ENCODE measurements around the gene FOXN3.
A peak's percentile ranks its signal among the peaks of the same experiment; 100 is the strongest.

DNA sequence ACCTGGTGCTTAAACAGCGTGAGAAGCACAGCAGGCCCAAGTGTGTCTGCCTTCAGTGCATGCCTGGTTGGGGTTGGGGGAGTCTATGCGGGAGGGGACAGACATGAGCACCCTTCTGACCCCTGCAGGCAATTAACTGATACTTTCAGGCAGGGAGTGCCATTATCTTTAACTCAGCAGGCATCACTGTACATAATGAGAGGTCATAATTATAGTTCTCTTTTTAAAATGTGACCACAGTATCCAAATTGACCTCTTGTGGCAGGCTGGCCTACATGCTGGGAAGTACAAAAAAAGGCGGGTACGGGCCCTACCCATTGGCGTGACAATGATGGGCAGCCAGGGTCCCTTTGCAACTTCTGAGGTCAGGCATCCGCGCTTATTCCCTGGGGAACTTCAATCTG, 209.1 kb downstream of the FOXN3 start:
- TF ChIP-seq POLR2AphosphoS5 (IDR thresholded peaks at IDR 0.05; ENCODE audit: low read depth) (no peak), CREB1 (CRISPR knock-in tag; IDR thresholded peaks at IDR 0.05; ENCODE audit: low read depth) (no peak), EZH2phosphoT487 (IDR thresholded peaks at IDR 0.05; ENCODE audit: unreplicated experiment) (no peak), EZH2 (IDR thresholded peaks at IDR 0.05; ENCODE audit: low read depth, unreplicated experiment) (no peak), ZNF331 (CRISPR knock-in tag; IDR thresholded peaks at IDR 0.05; ENCODE audit: low read depth) (no peak), ZNF114 (CRISPR knock-in tag; IDR thresholded peaks at IDR 0.05) (no peak), JUNB (IDR thresholded peaks at IDR 0.05; ENCODE audit: unreplicated experiment) (no peak), NANOG (IDR thresholded peaks at IDR 0.05; ENCODE audit: borderline replicate concordance) (no peak)
- TF ChIP-seq, protein P1, sequence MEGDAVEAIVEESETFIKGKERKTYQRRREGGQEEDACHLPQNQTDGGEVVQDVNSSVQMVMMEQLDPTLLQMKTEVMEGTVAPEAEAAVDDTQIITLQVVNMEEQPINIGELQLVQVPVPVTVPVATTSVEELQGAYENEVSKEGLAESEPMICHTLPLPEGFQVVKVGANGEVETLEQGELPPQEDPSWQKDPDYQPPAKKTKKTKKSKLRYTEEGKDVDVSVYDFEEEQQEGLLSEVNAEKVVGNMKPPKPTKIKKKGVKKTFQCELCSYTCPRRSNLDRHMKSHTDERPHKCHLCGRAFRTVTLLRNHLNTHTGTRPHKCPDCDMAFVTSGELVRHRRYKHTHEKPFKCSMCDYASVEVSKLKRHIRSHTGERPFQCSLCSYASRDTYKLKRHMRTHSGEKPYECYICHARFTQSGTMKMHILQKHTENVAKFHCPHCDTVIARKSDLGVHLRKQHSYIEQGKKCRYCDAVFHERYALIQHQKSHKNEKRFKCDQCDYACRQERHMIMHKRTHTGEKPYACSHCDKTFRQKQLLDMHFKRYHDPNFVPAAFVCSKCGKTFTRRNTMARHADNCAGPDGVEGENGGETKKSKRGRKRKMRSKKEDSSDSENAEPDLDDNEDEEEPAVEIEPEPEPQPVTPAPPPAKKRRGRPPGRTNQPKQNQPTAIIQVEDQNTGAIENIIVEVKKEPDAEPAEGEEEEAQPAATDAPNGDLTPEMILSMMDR (conservative IDR thresholded peaks at IDR 0.05; ENCODE audit: low read depth in 2 of 2) = peak; percentile 27 to 36; a peak in 3 of 4 replicates
- TF ChIP-seq, protein P2, sequence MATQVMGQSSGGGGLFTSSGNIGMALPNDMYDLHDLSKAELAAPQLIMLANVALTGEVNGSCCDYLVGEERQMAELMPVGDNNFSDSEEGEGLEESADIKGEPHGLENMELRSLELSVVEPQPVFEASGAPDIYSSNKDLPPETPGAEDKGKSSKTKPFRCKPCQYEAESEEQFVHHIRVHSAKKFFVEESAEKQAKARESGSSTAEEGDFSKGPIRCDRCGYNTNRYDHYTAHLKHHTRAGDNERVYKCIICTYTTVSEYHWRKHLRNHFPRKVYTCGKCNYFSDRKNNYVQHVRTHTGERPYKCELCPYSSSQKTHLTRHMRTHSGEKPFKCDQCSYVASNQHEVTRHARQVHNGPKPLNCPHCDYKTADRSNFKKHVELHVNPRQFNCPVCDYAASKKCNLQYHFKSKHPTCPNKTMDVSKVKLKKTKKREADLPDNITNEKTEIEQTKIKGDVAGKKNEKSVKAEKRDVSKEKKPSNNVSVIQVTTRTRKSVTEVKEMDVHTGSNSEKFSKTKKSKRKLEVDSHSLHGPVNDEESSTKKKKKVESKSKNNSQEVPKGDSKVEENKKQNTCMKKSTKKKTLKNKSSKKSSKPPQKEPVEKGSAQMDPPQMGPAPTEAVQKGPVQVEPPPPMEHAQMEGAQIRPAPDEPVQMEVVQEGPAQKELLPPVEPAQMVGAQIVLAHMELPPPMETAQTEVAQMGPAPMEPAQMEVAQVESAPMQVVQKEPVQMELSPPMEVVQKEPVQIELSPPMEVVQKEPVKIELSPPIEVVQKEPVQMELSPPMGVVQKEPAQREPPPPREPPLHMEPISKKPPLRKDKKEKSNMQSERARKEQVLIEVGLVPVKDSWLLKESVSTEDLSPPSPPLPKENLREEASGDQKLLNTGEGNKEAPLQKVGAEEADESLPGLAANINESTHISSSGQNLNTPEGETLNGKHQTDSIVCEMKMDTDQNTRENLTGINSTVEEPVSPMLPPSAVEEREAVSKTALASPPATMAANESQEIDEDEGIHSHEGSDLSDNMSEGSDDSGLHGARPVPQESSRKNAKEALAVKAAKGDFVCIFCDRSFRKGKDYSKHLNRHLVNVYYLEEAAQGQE (IDR thresholded peaks at IDR 0.05; ENCODE audit: unreplicated experiment) = no peak
- TF ChIP-seq, protein P3, sequence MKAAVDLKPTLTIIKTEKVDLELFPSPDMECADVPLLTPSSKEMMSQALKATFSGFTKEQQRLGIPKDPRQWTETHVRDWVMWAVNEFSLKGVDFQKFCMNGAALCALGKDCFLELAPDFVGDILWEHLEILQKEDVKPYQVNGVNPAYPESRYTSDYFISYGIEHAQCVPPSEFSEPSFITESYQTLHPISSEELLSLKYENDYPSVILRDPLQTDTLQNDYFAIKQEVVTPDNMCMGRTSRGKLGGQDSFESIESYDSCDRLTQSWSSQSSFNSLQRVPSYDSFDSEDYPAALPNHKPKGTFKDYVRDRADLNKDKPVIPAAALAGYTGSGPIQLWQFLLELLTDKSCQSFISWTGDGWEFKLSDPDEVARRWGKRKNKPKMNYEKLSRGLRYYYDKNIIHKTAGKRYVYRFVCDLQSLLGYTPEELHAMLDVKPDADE (IDR thresholded peaks at IDR 0.05) = no peak

All from GM23338 (cell line).